Astrocyte (in vitro differentiated cells and primary cell): ENCODE data around the gene TRIM47. TPM values are rescaled to one million over a fixed set of nuclear protein-coding genes. Genes with fewer than 3 reads are reported as not detected.

Source experiments
- DNase-seq: peaks from one replicate; pipeline ENCODE4 v3.0.0-alpha.2; 2010; ENCODE audit warnings: low read depth
- FAIRE-seq: peaks from 2 replicates; lab custom pipeline; 2011; peaks lifted over from hg19 to GRCh38; lab: Jason Lieb, UNC
- H2AFZ ChIP-seq: 2 replicates; pipeline ENCODE4 v1.6.0; 2012; ENCODE audit warnings: low read depth, low read length, inconsistent platforms
- H3K27ac ChIP-seq: 2 replicates; pipeline ENCODE4 v1.5.1; 2011; ENCODE audit warnings: low read depth, low read length, inconsistent platforms
- H3K27me3 ChIP-seq: 2 replicates; pipeline ENCODE4 v1.6.0; 2011; ENCODE audit warnings: low read length, inconsistent platforms; ENCODE audit not compliant: insufficient read depth
- H3K36me3 ChIP-seq: 2 replicates; pipeline ENCODE4 v1.5.1; 2011; ENCODE audit warnings: low read length, inconsistent platforms; ENCODE audit not compliant: insufficient read depth
- H3K4me1 ChIP-seq: 2 replicates; pipeline ENCODE4 v1.5.1; 2011; ENCODE audit warnings: low read length, inconsistent platforms; ENCODE audit not compliant: insufficient read depth
- H3K4me2 ChIP-seq: 2 replicates; pipeline ENCODE4 v1.6.0; 2012; ENCODE audit warnings: low read length, inconsistent platforms
- H3K4me3 ChIP-seq: 2 replicates; pipeline ENCODE4 v1.5.1; 2011; ENCODE audit warnings: low read depth, mild to moderate bottlenecking, low read length, inconsistent platforms; ENCODE audit not compliant: insufficient read depth
- H3K79me2 ChIP-seq: 2 replicates; pipeline ENCODE4 v1.6.0; 2012; ENCODE audit warnings: mild to moderate bottlenecking, low read length, inconsistent platforms; ENCODE audit not compliant: insufficient read depth
- H3K9ac ChIP-seq: 2 replicates; pipeline ENCODE4 v1.6.0; 2012; ENCODE audit warnings: mild to moderate bottlenecking, low read length, inconsistent platforms
- H3K9me3 ChIP-seq: 2 replicates; pipeline ENCODE4 v1.5.1; 2012; ENCODE audit warnings: low read depth, mild to moderate bottlenecking, low read length, inconsistent platforms; ENCODE audit not compliant: insufficient read depth
- H4K20me1 ChIP-seq: 2 replicates; pipeline ENCODE4 v1.6.0; 2012; ENCODE audit warnings: low read length, inconsistent platforms; ENCODE audit not compliant: insufficient read depth
- H3K27ac Mint-ChIP-seq: one replicate; pipeline ENCODE4 v1.8.0; 2021; ENCODE audit warnings: mild to moderate bottlenecking, mixed read lengths; ENCODE audit not compliant: unreplicated experiment
- H3K27me3 Mint-ChIP-seq: one replicate; pipeline ENCODE4 v1.8.0; 2021; ENCODE audit warnings: low read depth, mixed read lengths; ENCODE audit not compliant: unreplicated experiment
- H3K36me3 Mint-ChIP-seq: one replicate; pipeline ENCODE4 v1.8.0; 2021; ENCODE audit warnings: low read depth, mixed read lengths; ENCODE audit not compliant: unreplicated experiment
- H3K4me1 Mint-ChIP-seq: one replicate; pipeline ENCODE4 v1.8.0; 2021; ENCODE audit warnings: low read depth, mixed read lengths; ENCODE audit not compliant: unreplicated experiment
- H3K4me3 Mint-ChIP-seq: one replicate; pipeline ENCODE4 v1.8.0; 2021; ENCODE audit warnings: mild to moderate bottlenecking, moderate library complexity, mixed read lengths; ENCODE audit not compliant: unreplicated experiment
- H3K9me3 Mint-ChIP-seq: one replicate; pipeline ENCODE4 v1.8.0; 2021; ENCODE audit warnings: mild to moderate bottlenecking, mixed read lengths; ENCODE audit not compliant: unreplicated experiment
- CTCF ChIP-seq: IDR thresholded peaks from 2 replicates; pipeline ENCODE4 v1.5.1; 2011; ENCODE audit warnings: low read depth, mild to moderate bottlenecking, inconsistent platforms, low read length, moderate library complexity; ENCODE audit not compliant: insufficient read depth
- EZH2 ChIP-seq: IDR thresholded peaks from 2 replicates; pipeline ENCODE4 v1.6.1; 2012; ENCODE audit warnings: mild to moderate bottlenecking, low read length, inconsistent platforms; ENCODE audit not compliant: insufficient read depth
- total RNA-seq: library from RNA; stranded (reverse); gene quantifications from 2 replicates; pipeline ENCODE4 v1.2.1, GENCODE V29; 2021

TRIM47 gene
- total RNA-seq, 1 donor from 2014 or later: 5.9 TPM

DNA sequence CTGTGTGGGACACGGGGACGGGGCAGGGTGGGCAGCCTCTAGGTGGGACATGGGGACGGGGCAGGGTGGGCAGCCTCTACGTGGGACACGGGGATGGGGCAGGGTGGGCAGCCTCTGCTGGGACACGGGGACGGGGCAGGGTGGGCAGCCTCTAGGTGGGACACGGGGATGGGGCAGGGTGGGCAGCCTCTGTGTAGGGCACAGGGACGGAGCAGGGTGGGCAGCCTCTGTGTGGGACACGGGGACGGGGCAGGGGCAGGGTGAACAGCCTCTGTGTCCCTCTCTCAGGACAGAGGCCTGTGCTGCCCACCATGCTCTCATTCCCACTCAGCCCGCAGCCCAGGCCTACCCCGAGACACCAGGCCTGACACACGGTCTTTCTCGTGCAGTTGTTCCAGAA is 43.2 kb upstream of the TRIM47 start:
- Mint-ChIP-seq H3K4me1 (no peaks in the 10 kb centered on the region), H3K27ac (no peak overlapping the region), H3K27me3 (peaks cover 8% of the 10 kb centered on the region), H3K36me3 (peaks cover 12% of the 10 kb centered on the region), H3K4me3 (no peak overlapping the region), H3K9me3 (no peaks in the 10 kb centered on the region)
- Histone ChIP-seq H3K4me3 (no peak overlapping the region), H3K27me3 (no peaks in the 10 kb centered on the region), H4K20me1 (no peaks in the 10 kb centered on the region), H3K4me1 (no peaks in the 10 kb centered on the region), H3K9ac (no peak overlapping the region), H2AFZ (no peak overlapping the region), H3K79me2 (no peaks in the 10 kb centered on the region), H3K9me3 (no peaks in the 10 kb centered on the region), H3K27ac (no peak overlapping the region), H3K36me3 (peaks cover 2% of the 10 kb centered on the region), H3K4me2 (no peak overlapping the region)
- FAIRE-seq: no peak
- DNase-seq: no peak
- TF ChIP-seq EZH2 (no peak), CTCF (no peak)

GRCh38 chr17:75920045-75920560 is 41.7 kb upstream of the TRIM47 start:
- no peaks in the 10 kb centered on the region for H3K36me3 ChIP-seq
- no peak for FAIRE-seq
- no peaks in the 10 kb centered on the region for H3K9me3 ChIP-seq
- TF ChIP-seq EZH2: no peak
- TF ChIP-seq CTCF: no peak
- H3K79me2 ChIP-seq: no peaks in the 10 kb centered on the region
- no peaks in the 10 kb centered on the region for H3K4me1 ChIP-seq
- H3K9ac ChIP-seq: no peak overlapping the region
- no peaks in the 10 kb centered on the region for H4K20me1 ChIP-seq
- H3K4me3 ChIP-seq: no peak overlapping the region
- H2AFZ ChIP-seq: no peak overlapping the region
- Mint-ChIP-seq H3K4me3 (no peak overlapping the region), H3K4me1 (no peaks in the 10 kb centered on the region), H3K9me3 (no peaks in the 10 kb centered on the region), H3K36me3 (peaks cover 12% of the 10 kb centered on the region), H3K27ac (no peak overlapping the region), H3K27me3 (peaks cover 8% of the 10 kb centered on the region)
- no peak overlapping the region for H3K4me2 ChIP-seq
- no peaks in the 10 kb centered on the region for H3K27me3 ChIP-seq
- no peak overlapping the region for H3K27ac ChIP-seq
- no peak for DNase-seq

DNA sequence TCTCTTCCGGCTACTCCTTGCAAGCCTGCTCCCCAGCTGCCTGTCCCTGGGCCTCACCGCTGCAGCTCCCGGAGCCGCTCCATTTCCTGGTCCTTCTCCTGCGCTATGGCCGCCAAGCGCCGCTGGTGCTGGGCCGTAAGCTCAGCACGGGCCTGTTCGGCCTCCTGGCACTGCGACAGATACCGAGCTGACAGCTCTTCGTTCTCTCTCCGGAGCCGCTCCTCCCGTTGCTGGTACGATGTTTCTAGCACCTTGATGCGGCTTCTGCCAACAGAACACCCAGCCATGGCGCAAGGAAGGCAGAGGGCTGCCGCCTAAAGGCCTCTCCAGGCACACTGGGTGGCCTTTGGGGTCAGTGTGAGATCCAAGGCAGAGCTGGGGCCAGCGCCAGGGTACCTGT is 41.2 kb upstream of the TRIM47 start:
- no peak for FAIRE-seq
- no peak overlapping the region for H3K27ac Mint-ChIP-seq
- no peaks in the 10 kb centered on the region for H4K20me1 ChIP-seq

More for the DNA sequence above, 41.2 kb upstream of the TRIM47 start:
- H3K79me2 ChIP-seq: no peaks in the 10 kb centered on the region
- no peaks in the 10 kb centered on the region for H3K4me1 Mint-ChIP-seq
- H3K27me3 Mint-ChIP-seq: peaks cover 8% of the 10 kb centered on the region
- no peaks in the 10 kb centered on the region for H3K27me3 ChIP-seq
- no peaks in the 10 kb centered on the region for H3K4me1 ChIP-seq
- no peaks in the 10 kb centered on the region for H3K9me3 ChIP-seq
- H2AFZ ChIP-seq: no peak overlapping the region
- DNase-seq: no peak
- H3K27ac ChIP-seq: no peak overlapping the region
- peaks cover 12% of the 10 kb centered on the region for H3K36me3 Mint-ChIP-seq
- H3K4me3 ChIP-seq: no peak overlapping the region
- no peak overlapping the region for H3K9ac ChIP-seq
- H3K4me2 ChIP-seq: no peak overlapping the region
- TF ChIP-seq CTCF: no peak
- no peak for TF ChIP-seq EZH2
- H3K9me3 Mint-ChIP-seq: no peaks in the 10 kb centered on the region
- no peak overlapping the region for H3K4me3 Mint-ChIP-seq
- no peaks in the 10 kb centered on the region for H3K36me3 ChIP-seq
